ENCODE measurements around the gene TRPV3.
A peak's percentile ranks its signal among the peaks of the same experiment; 100 is the strongest.

Gene TRPV3

DNA sequence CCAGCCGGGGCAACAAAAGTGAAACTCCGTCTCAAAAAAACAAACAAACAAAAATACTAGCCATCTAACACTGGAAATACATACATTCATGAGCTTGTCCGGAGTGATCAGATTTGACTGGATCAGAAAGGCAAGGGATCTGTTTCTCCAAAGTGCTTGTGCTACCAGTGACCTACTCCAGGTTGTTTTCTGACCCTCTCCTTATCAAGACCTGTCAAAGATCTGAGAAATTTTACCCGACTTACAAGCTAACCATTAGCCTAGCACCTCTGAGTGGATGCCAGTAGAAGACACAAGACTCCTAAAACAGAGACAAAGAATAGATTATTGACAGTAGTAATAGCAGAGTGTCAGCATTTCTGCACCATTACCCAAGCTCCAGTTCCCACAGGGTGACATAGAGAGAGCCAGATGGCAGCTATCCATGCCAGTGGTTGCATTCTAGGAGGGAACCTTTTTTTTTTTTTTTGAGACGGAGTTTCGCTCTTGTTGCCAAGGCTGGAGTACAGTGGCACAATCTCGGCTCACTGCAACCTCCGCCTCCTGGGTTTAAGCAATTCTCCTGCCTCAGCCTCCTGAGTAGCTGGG, 72.0 kb downstream of the TRPV3 start:
- Histone ChIP-seq H3K9me3 (ENCODE audit: insufficient read depth, low read depth, low read length) (no peaks in the 10 kb centered on the region), H4K12ac (ENCODE audit: low read depth, low read length) (no peak overlapping the region), H3K23ac (ENCODE audit: low read length) (no peak overlapping the region)

DNA sequence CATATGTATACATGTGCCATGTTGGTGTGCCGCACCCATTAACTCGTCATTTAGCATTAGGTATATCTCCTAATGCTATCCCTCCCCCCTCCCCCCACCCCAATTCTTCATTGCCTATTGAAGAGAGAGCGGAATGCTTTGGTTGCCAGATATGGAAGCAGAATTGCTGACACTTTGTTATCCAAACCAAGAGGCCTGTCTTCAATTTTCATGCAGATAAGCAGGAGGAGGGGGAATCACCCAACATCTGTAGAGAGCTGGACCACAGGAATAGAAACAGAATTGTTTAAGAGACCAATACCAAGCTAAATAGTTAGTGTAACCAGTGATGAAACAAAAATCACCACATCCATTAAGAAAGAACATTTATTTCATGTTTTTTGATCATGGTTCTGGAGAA, 74.8 kb downstream of the TRPV3 start:
- H3K9me3 ChIP-seq (ENCODE audit: insufficient read depth, low read depth, low read length) = no peaks in the 10 kb centered on the region
- H4K91ac ChIP-seq (ENCODE audit: low read depth, low read length) = no peak overlapping the region
- no peak overlapping the region for H3K18ac ChIP-seq (ENCODE audit: low read length)
- H2BK120ac ChIP-seq (ENCODE audit: insufficient read depth, low read length, poor library complexity) = no peak overlapping the region
- no CpG with 5 or more reads among the region's 3 CpGs for WGBS (ENCODE audit: extremely low coverage, insufficient coverage, insufficient read length)
- H3K4me2 ChIP-seq (ENCODE audit: low read length) = no peak overlapping the region
- H2BK5ac ChIP-seq (ENCODE audit: low read depth, low read length, poor library complexity) = no peak overlapping the region
- no peak overlapping the region for H3K4me3 ChIP-seq (ENCODE audit: low read depth, low read length)
- peaks cover 0 to 2% of the 10 kb centered on the region in 2 experiments for H3K4me1 ChIP-seq (ENCODE audit: control insufficient read depth in 1 of 2, insufficient read depth in 2 of 2, low read length in 2 of 2)
- no peak for DNase-seq
- H3K79me1 ChIP-seq (ENCODE audit: low read length) = no peaks in the 10 kb centered on the region
- H3K79me2 ChIP-seq (ENCODE audit: control insufficient read depth, insufficient read depth, low read length, poor library complexity) = no peaks in the 10 kb centered on the region
- H4K12ac ChIP-seq (ENCODE audit: low read depth, low read length) = no peak overlapping the region
- no peak overlapping the region for H3K14ac ChIP-seq (ENCODE audit: low read length)
- H2AK5ac ChIP-seq (ENCODE audit: low read length) = no peak overlapping the region
- H3K36me3 ChIP-seq (ENCODE audit: control insufficient read depth in 1 of 2, insufficient read depth in 2 of 2, low read length in 2 of 2) = no peaks in the 10 kb centered on the region
- no peak overlapping the region for H3K23ac ChIP-seq (ENCODE audit: low read length)
- H2AFZ ChIP-seq (ENCODE audit: insufficient read depth, low read length, poor library complexity) = no peak overlapping the region
- no peak overlapping the region for H2BK12ac ChIP-seq (ENCODE audit: low read length)
- H3K9ac ChIP-seq (ENCODE audit: low read length) = no peak overlapping the region
- H3K27me3 ChIP-seq (ENCODE audit: insufficient read depth, low read length) = no peaks in the 10 kb centered on the region
- H3K4ac ChIP-seq (ENCODE audit: low read depth, low read length) = no peak overlapping the region
- no peak overlapping the region for H4K8ac ChIP-seq (ENCODE audit: low read depth, low read length)
- no peak overlapping the region for H3K27ac ChIP-seq (ENCODE audit: low read depth, low read length)

More for the DNA sequence above, 72.0 kb downstream of the TRPV3 start:
- Histone ChIP-seq H3K27me3 (ENCODE audit: insufficient read depth, low read length) (no peaks in the 10 kb centered on the region), H2AK5ac (ENCODE audit: low read length) (no peak overlapping the region), H3K79me1 (ENCODE audit: low read length) (no peaks in the 10 kb centered on the region), H3K36me3 (ENCODE audit: control insufficient read depth in 1 of 2, insufficient read depth in 2 of 2, low read length in 2 of 2) (no peaks in the 10 kb centered on the region), H2AFZ (ENCODE audit: insufficient read depth, low read length, poor library complexity) (no peak overlapping the region), H3K4me3 (ENCODE audit: low read depth, low read length) (no peak overlapping the region), H3K4me2 (ENCODE audit: low read length) (no peak overlapping the region), H3K14ac (ENCODE audit: low read length) (no peak overlapping the region), H4K91ac (ENCODE audit: low read depth, low read length) (no peak overlapping the region), H2BK5ac (ENCODE audit: low read depth, low read length, poor library complexity) (no peak overlapping the region), H3K9ac (ENCODE audit: low read length) (no peak overlapping the region), H3K4ac (ENCODE audit: low read depth, low read length) (no peak overlapping the region), H2BK12ac (ENCODE audit: low read length) (no peak overlapping the region), H3K18ac (ENCODE audit: low read length) (no peak overlapping the region), H2BK120ac (ENCODE audit: insufficient read depth, low read length, poor library complexity) (no peak overlapping the region), H4K8ac (ENCODE audit: low read depth, low read length) (no peak overlapping the region), H3K27ac (ENCODE audit: low read depth, low read length) (no peak overlapping the region), H3K4me1 (ENCODE audit: control insufficient read depth in 1 of 2, insufficient read depth in 2 of 2, low read length in 2 of 2) (no peaks in the 10 kb centered on the region), H3K79me2 (ENCODE audit: control insufficient read depth, insufficient read depth, low read length, poor library complexity) (no peaks in the 10 kb centered on the region)
- no CpG with 5 or more reads among the region's 8 CpGs for WGBS (ENCODE audit: extremely low coverage, insufficient coverage, insufficient read length)
- no peak for DNase-seq

DNA sequence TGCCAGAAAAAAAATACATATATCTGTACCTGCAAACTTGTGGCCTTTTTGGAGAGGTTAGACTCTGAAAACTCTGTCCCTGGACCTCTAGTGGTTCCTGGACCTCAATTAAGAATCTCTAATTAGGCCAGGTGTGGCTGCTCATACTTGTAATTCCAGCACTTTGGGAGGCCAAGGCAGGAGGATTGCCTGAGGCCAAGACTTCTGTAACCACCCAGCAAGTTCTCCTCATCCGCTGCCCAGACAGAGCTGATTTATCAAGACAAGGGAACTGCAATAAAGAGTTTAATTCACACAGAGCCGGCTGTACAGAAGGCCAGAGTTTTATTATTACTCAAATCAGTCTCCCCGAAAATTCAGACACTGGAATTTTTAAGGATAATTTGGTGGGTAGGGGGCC, 77.6 kb downstream of the TRPV3 start:
- no peak overlapping the region for H3K4me3 ChIP-seq (ENCODE audit: low read depth, low read length)
- H2AFZ ChIP-seq (ENCODE audit: insufficient read depth, low read length, poor library complexity) = no peak overlapping the region
- peaks cover 0 to 2% of the 10 kb centered on the region in 2 experiments for H3K4me1 ChIP-seq (ENCODE audit: control insufficient read depth in 1 of 2, insufficient read depth in 2 of 2, low read length in 2 of 2)
- H3K79me1 ChIP-seq (ENCODE audit: low read length) = no peaks in the 10 kb centered on the region
- no peak overlapping the region for H2BK120ac ChIP-seq (ENCODE audit: insufficient read depth, low read length, poor library complexity)
- no peak overlapping the region for H4K91ac ChIP-seq (ENCODE audit: low read depth, low read length)
- no peak overlapping the region for H3K23ac ChIP-seq (ENCODE audit: low read length)
- no peak overlapping the region for H3K4ac ChIP-seq (ENCODE audit: low read depth, low read length)
- H3K14ac ChIP-seq (ENCODE audit: low read length) = no peak overlapping the region
- H2AK5ac ChIP-seq (ENCODE audit: low read length) = no peak overlapping the region
- no peak overlapping the region for H2BK12ac ChIP-seq (ENCODE audit: low read length)
- no peak overlapping the region for H3K4me2 ChIP-seq (ENCODE audit: low read length)
- peak in 1 of 2 donors; percentile 40 for DNase-seq
- no CpG with 5 or more reads among the region's 3 CpGs for WGBS (ENCODE audit: extremely low coverage, insufficient coverage, insufficient read length)
- no peak overlapping the region for H3K9ac ChIP-seq (ENCODE audit: low read length)
- H3K27me3 ChIP-seq (ENCODE audit: insufficient read depth, low read length) = no peaks in the 10 kb centered on the region
- H3K18ac ChIP-seq (ENCODE audit: low read length) = no peak overlapping the region
- H3K9me3 ChIP-seq (ENCODE audit: insufficient read depth, low read depth, low read length) = no peaks in the 10 kb centered on the region
- no peak overlapping the region for H2BK5ac ChIP-seq (ENCODE audit: low read depth, low read length, poor library complexity)
- H4K12ac ChIP-seq (ENCODE audit: low read depth, low read length) = no peak overlapping the region
- H3K36me3 ChIP-seq (ENCODE audit: control insufficient read depth in 1 of 2, insufficient read depth in 2 of 2, low read length in 2 of 2) = no peaks in the 10 kb centered on the region
- no peak overlapping the region for H4K8ac ChIP-seq (ENCODE audit: low read depth, low read length)
- no peaks in the 10 kb centered on the region for H3K79me2 ChIP-seq (ENCODE audit: control insufficient read depth, insufficient read depth, low read length, poor library complexity)
- H3K27ac ChIP-seq (ENCODE audit: low read depth, low read length) = no peak overlapping the region

GRCh38 chr17:3475812-3476610, 81.6 kb downstream of the TRPV3 start, which contains the start of gene ASPA:
ASPA (plus strand) TSS chr17:3475997; CDS start chr17:3476160, 163 bp downstream.
- Histone ChIP-seq H2AK5ac (ENCODE audit: low read length) (no peak within 1 kb of the TSS), H2AFZ (ENCODE audit: insufficient read depth, low read length, poor library complexity) (no peak within 1 kb of the TSS), H3K9me3 (ENCODE audit: insufficient read depth, low read depth, low read length) (no peaks in the 10 kb centered on the region), H3K4me3 (ENCODE audit: low read depth, low read length) (no peak within 1 kb of the TSS), H4K91ac (ENCODE audit: low read depth, low read length) (no peak within 1 kb of the TSS), H2BK12ac (ENCODE audit: low read length) (no peak within 1 kb of the TSS), H4K12ac (ENCODE audit: low read depth, low read length) (no peak within 1 kb of the TSS), H3K27ac (ENCODE audit: low read depth, low read length) (no peak within 1 kb of the TSS), H3K36me3 (ENCODE audit: control insufficient read depth in 1 of 2, insufficient read depth in 2 of 2, low read length in 2 of 2) (no peaks in the 10 kb centered on the region), H3K9ac (ENCODE audit: low read length) (no peak within 1 kb of the TSS), H3K4me2 (ENCODE audit: low read length) (no peak within 1 kb of the TSS), H3K27me3 (ENCODE audit: insufficient read depth, low read length) (no peaks in the 10 kb centered on the region), H3K79me2 (ENCODE audit: control insufficient read depth, insufficient read depth, low read length, poor library complexity) (no peaks in the 10 kb centered on the region), H3K79me1 (ENCODE audit: low read length) (no peaks in the 10 kb centered on the region), H3K4me1 (ENCODE audit: control insufficient read depth in 1 of 2, insufficient read depth in 2 of 2, low read length in 2 of 2) (peaks cover 0 to 2% of the 10 kb centered on the region in 2 experiments), H3K14ac (ENCODE audit: low read length) (no peak within 1 kb of the TSS), H3K4ac (ENCODE audit: low read depth, low read length) (no peak within 1 kb of the TSS), H2BK5ac (ENCODE audit: low read depth, low read length, poor library complexity) (no peak within 1 kb of the TSS), H3K23ac (ENCODE audit: low read length) (no peak within 1 kb of the TSS), H2BK120ac (ENCODE audit: insufficient read depth, low read length, poor library complexity) (no peak within 1 kb of the TSS), H4K8ac (ENCODE audit: low read depth, low read length) (no peak within 1 kb of the TSS), H3K18ac (ENCODE audit: low read length) (no peak within 1 kb of the TSS)
- DNase-seq = no peak
- WGBS (ENCODE audit: extremely low coverage, insufficient coverage, insufficient read length) = no CpG with 5 or more reads among the region's 7 CpGs

Data from trophoblast cell (in vitro differentiated cells and primary cell).